Fibroblast of pulmonary artery (primary cell): Measurements from ENCODE around the gene WDFY4.

Experiments
- DNase-seq: peaks from one replicate; pipeline ENCODE4 v3.0.0-alpha.2; 2010; ENCODE audit warnings: low read depth
- H3K4me3 ChIP-seq: replicated peaks from 2 replicates; pipeline ENCODE4 v1.5.1; 2011; ENCODE audit warnings: low read depth, mild to moderate bottlenecking, control low read depth, low read length, moderate library complexity
- CTCF ChIP-seq: IDR thresholded peaks from 2 replicates; pipeline ENCODE4 v1.5.1; 2011; ENCODE audit warnings: mild to moderate bottlenecking, control low read depth, low read length, inconsistent platforms; ENCODE audit errors: missing control alignments

WDFY4 gene

GRCh38 chr10:48805848-48806247 is 121.2 kb downstream of the WDFY4 start:
- no peak overlapping the region for H3K4me3 ChIP-seq
- no peak for TF ChIP-seq CTCF
- DNase-seq = no peak

GRCh38 chr10:48806342-48806741 is 121.7 kb downstream of the WDFY4 start:
- DNase-seq = no peak
- no peak for TF ChIP-seq CTCF

GRCh38 chr10:48807791-48808470 is 123.3 kb downstream of the WDFY4 start:
- DNase-seq = no peak
- H3K4me3 ChIP-seq = no peak overlapping the region
- no peak for TF ChIP-seq CTCF

More at GRCh38 chr10:48806342-48806741, 121.7 kb downstream of the WDFY4 start:
- no peak overlapping the region for H3K4me3 ChIP-seq

- TF ChIP-seq CTCF = no peak
- DNase-seq = no peak
- no peak overlapping the region for H3K4me3 ChIP-seq
These were observed 124.6 kb downstream of the WDFY4 start for GRCh38 chr10:48809261-48809660.

- DNase-seq = no peak
- no peak for TF ChIP-seq CTCF
- no peak overlapping the region for H3K4me3 ChIP-seq
These were observed 126.8 kb downstream of the WDFY4 start for GRCh38 chr10:48811461-48811860.

GRCh38 chr10:48811917-48812316 is 127.2 kb downstream of the WDFY4 start:
- no peak for DNase-seq
- no peak for TF ChIP-seq CTCF
- H3K4me3 ChIP-seq = no peak overlapping the region

GRCh38 chr10:48813291-48813690 is 128.6 kb downstream of the WDFY4 start:
- H3K4me3 ChIP-seq = no peak overlapping the region
- TF ChIP-seq CTCF = no peak
- DNase-seq = no peak
